ENCODE measurements around the gene TMEM182. TPM values are rescaled to one million over a fixed set of nuclear protein-coding genes. Genes with fewer than 3 reads are reported as not detected.

The TMEM182 gene
- total and polyA plus RNA-seq, 9 of the 15 experiments (the other 6 are each of a cell fraction or from before 2014, with no cell fraction given): 5.2 to 11.4 (median 7.5) TPM

DNA sequence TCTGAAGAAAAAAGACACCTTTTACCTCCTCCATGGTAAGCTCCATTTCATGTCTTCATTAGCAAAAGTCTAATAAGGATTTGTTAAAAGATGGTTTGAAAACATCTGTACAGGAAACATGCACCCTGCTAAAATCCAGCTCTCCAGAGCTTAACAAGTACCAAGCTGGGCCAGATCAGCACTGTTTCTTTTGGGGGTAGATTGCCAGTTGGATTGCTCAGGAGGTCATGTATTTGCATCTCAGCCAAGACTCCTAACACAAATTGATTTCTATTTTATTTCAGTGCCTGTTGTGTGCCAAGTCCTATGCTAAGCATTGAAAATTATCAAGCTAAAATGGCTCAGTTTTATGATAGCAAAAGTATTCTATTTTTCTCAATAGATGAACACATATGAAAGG, 3.4 kb upstream of the TMEM182 start:
- Histone ChIP-seq H3K27me3 (ENCODE audit: control insufficient read depth in 2 of 2, insufficient read depth in 2 of 2, low read length in 2 of 2) (no peaks in the 10 kb centered on the region), H3K27ac (ENCODE audit: extremely low read depth, low read depth, low read length) (no peak overlapping the region), H3K79me2 (ENCODE audit: control insufficient read depth, insufficient read depth, low read length) (no peaks in the 10 kb centered on the region), H3K4me2 (ENCODE audit: insufficient read depth, low read length) (no peak overlapping the region), H3K4me1 (replicated peaks in 1 of 2; ENCODE audit: control insufficient read depth in 2 of 2, insufficient read depth in 2 of 2, low read length in 2 of 2) (no peaks in the 10 kb centered on the region), H3K9ac (ENCODE audit: insufficient read depth in 1 of 2, low read depth in 2 of 2, low read length in 2 of 2) (no peak overlapping the region), H3K9me3 (replicated peaks; ENCODE audit: control insufficient read depth, insufficient read depth, low read depth, low read length) (no peaks in the 10 kb centered on the region), H3K36me3 (ENCODE audit: control insufficient read depth, insufficient read depth, low read length) (no peaks in the 10 kb centered on the region), H4K20me1 (replicated peaks; ENCODE audit: control insufficient read depth, insufficient read depth, low read length) (no peaks in the 10 kb centered on the region), H3K9me1 (ENCODE audit: control insufficient read depth, insufficient read depth, low read length) (no peaks in the 10 kb centered on the region), H2AFZ (ENCODE audit: low read depth, low read length) (no peak overlapping the region), H3K4me3 (no peak overlapping the region)
- BruUV-seq (replicated peaks): no TSS peak
- no peak for DNase-seq (ENCODE audit: extremely low read depth in 1 of 4, low spot score in 3 of 4)
- no peak for TF ChIP-seq SRSF1 (IDR thresholded peaks at IDR 0.05; ENCODE audit: low read depth, low read length)
- ChIA-PET POLR2A (no interaction called here), CTCF (ENCODE audit: low intra/inter-chr PET ratio) (no interaction called here)
- intact Hi-C loops (cut with micrococcal nuclease) (no loop called here), in situ Hi-C loops (cut with MboI) (no loop called here)
- ATAC-seq: no peak
- FAIRE-seq: no peak

DNA sequence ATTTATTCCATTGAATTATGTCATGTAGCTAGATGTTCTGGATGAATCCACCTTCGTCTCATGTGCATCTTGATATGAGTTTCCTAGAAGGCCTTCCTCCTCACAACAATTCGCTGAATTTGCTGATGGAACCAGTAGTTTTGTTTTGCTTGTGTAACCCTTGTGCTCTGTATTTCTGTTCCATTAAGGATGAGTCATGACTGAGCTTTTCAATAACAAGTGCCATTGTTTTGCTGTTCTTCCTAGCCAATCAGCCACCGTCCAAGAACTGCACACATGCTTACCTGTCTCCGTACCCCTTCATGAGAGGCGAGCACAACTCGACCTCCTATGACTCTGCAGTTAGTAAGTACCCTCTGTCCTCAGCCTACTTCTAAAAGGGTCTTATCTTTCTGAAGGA, 2.3 kb downstream of the TMEM182 start:
- CTCF ChIA-PET (ENCODE audit: low intra/inter-chr PET ratio): no interaction called here
- Histone ChIP-seq H3K79me2 (ENCODE audit: control insufficient read depth, insufficient read depth, low read length) (no peaks in the 10 kb centered on the region), H2AFZ (ENCODE audit: low read depth, low read length) (no peak overlapping the region), H3K4me3 (no peak overlapping the region), H3K9me3 (replicated peaks; ENCODE audit: control insufficient read depth, insufficient read depth, low read depth, low read length) (no peaks in the 10 kb centered on the region), H3K36me3 (ENCODE audit: control insufficient read depth, insufficient read depth, low read length) (peaks cover 8% of the 10 kb centered on the region; the same call in 2 of the 3 replicates), H3K4me1 (replicated peaks in 1 of 2; ENCODE audit: control insufficient read depth in 2 of 2, insufficient read depth in 2 of 2, low read length in 2 of 2) (no peaks in the 10 kb centered on the region; a peak in 1 of 5 replicates), H4K20me1 (replicated peaks; ENCODE audit: control insufficient read depth, insufficient read depth, low read length) (no peaks in the 10 kb centered on the region), H3K9me1 (ENCODE audit: control insufficient read depth, insufficient read depth, low read length) (no peaks in the 10 kb centered on the region), H3K27ac (ENCODE audit: extremely low read depth, low read depth, low read length) (no peak overlapping the region), H3K27me3 (ENCODE audit: control insufficient read depth in 2 of 2, insufficient read depth in 2 of 2, low read length in 2 of 2) (no peaks in the 10 kb centered on the region), H3K9ac (ENCODE audit: insufficient read depth in 1 of 2, low read depth in 2 of 2, low read length in 2 of 2) (no peak overlapping the region), H3K4me2 (ENCODE audit: insufficient read depth, low read length) (no peak overlapping the region)
- FAIRE-seq (peak; percentile 62), ATAC-seq (no peak), DNase-seq (ENCODE audit: extremely low read depth in 1 of 4, low spot score in 3 of 4) (no peak)
- WGBS (ENCODE audit: insufficient coverage, low coverage, missing lambda C conversion rate): 64% methylated on average over 6 of the region's 6 CpGs
- in situ Hi-C loops (cut with MboI): no loop called here
- POLR2A ChIA-PET: interaction anchor here (1.0 kb wide), 1 partner anchor 9 kb away, joined by 3 read pairs; no protein-coding TSS in a partner anchor
- intact Hi-C loops (cut with micrococcal nuclease): no loop called here
- no TSS peak for BruUV-seq (replicated peaks)
- TF ChIP-seq SAP30 (IDR thresholded peaks at IDR 0.05; ENCODE audit: borderline replicate concordance, insufficient read depth, low read depth, low read length, poor library complexity, severe bottlenecking) (no peak), ZNF707 (CRISPR knock-in tag; conservative IDR thresholded peaks at IDR 0.05) (no peak), BCL6 (CRISPR knock-in tag; IDR thresholded peaks at IDR 0.05) (no peak), GABPB1 (CRISPR knock-in tag; IDR thresholded peaks at IDR 0.05) (no peak), ZNF57 (CRISPR knock-in tag; IDR thresholded peaks at IDR 0.05) (no peak), BMI1 (IDR thresholded peaks at IDR 0.05; ENCODE audit: low read length) (no peak), NFXL1 (CRISPR knock-in tag; IDR thresholded peaks at IDR 0.05) (no peak), ZNF134 (CRISPR knock-in tag; conservative IDR thresholded peaks at IDR 0.05) (no peak), ZKSCAN3 (CRISPR knock-in tag; IDR thresholded peaks at IDR 0.05) (no peak), XRCC4 (IDR thresholded peaks at IDR 0.05; ENCODE audit: extremely low read depth, insufficient read depth, insufficient read length) (no peak), FOXA3 (CRISPR knock-in tag; conservative IDR thresholded peaks at IDR 0.05 in 1 of 2, IDR thresholded peaks at IDR 0.05 in 1 of 2) (no peak), CXXC5 (CRISPR knock-in tag; IDR thresholded peaks at IDR 0.05) (no peak), NR3C1 (CRISPR knock-in tag; IDR thresholded peaks at IDR 0.05) (no peak), STAT5B (CRISPR knock-in tag; IDR thresholded peaks at IDR 0.05) (no peak)
- TF ChIP-seq, protein P1, sequence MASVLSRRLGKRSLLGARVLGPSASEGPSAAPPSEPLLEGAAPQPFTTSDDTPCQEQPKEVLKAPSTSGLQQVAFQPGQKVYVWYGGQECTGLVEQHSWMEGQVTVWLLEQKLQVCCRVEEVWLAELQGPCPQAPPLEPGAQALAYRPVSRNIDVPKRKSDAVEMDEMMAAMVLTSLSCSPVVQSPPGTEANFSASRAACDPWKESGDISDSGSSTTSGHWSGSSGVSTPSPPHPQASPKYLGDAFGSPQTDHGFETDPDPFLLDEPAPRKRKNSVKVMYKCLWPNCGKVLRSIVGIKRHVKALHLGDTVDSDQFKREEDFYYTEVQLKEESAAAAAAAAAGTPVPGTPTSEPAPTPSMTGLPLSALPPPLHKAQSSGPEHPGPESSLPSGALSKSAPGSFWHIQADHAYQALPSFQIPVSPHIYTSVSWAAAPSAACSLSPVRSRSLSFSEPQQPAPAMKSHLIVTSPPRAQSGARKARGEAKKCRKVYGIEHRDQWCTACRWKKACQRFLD (CRISPR knock-in tag; IDR thresholded peaks at IDR 0.05): no peak

Data from K562 (cell line).